K562 (cell line): Measurements from ENCODE around the gene ZER1. TPM values are rescaled to one million over a fixed set of nuclear protein-coding genes. Genes with fewer than 3 reads are reported as not detected.
"Not testable (repeated sequence)": the region's sequence is repeated elsewhere in the genome, so short reads cannot be mapped to it uniquely, and the experiment has no call there.

Experiments used
- ATAC-seq: fragments of 200-7000 bp; cut with Tn5 transposase; 3 replicates; pipeline ENCODE4 v1.9.1; 2020; ENCODE audit warnings: moderate library complexity
- BruUV-seq: library from RNA; stranded (reverse); fragments of 400-500 nt; replicated peaks from 2 replicates; lab custom pipeline; 2021; lab: Mats Ljungman, UMichigan
- CTCF ChIA-PET: fragments of 300-600 bp; formaldehyde crosslinking; extraction: SDS; loops from one replicate; lab custom pipeline; 2021; ENCODE audit warnings: low intra/inter-chr PET ratio; lab: Yijun Ruan, JAX
- POLR2A ChIA-PET: fragments of 300-600, 350-650 bp; sonication (Branson Sonifier 250); formaldehyde crosslinking; extraction: SDS; loops from one replicate; lab custom pipeline; 2021; ENCODE audit warnings: antibody characterized with exemption, inconsistent platforms; lab: Yijun Ruan, JAX
- DNase-seq, 4 experiments: peaks; one replicate each; pipeline versions ENCODE4 v3.0.0 to v3.0.0-alpha.2; 2011 to 2018; ENCODE audit warnings: low spot score in 3 of 4, mixed read lengths in 3 of 4; ENCODE audit errors: extremely low read depth in 1 of 4
- FAIRE-seq: peaks from 2 replicates; lab custom pipeline; 2011; peaks lifted over from hg19 to GRCh38; lab: Jason Lieb, UNC
- H2AFZ ChIP-seq: 2 replicates; pipeline ENCODE4 v1.6.0; 2011; ENCODE audit warnings: low read depth, low read length, control low read depth, inconsistent platforms
- H3K27ac ChIP-seq: fragments of 200-600 bp; 3 replicates; pipeline ENCODE4 v1.8.0; 2011; ENCODE audit warnings: low read depth, mild to moderate bottlenecking, control low read depth, inconsistent platforms, low read length, moderate library complexity, mixed read lengths; ENCODE audit errors: extremely low read depth
- H3K27me3 ChIP-seq, 2 experiments: fragments of 300-600 bp in 1 of 2; 2 replicates in 1 of 2; 3 replicates in 1 of 2; pipeline versions ENCODE4 v1.6.0 to v1.8.0; 2011; ENCODE audit warnings: inconsistent platforms in 2 of 2, low read length in 2 of 2, mild to moderate bottlenecking in 1 of 2, mixed read lengths in 1 of 2, moderate library complexity in 1 of 2; ENCODE audit not compliant: control insufficient read depth in 2 of 2, insufficient read depth in 2 of 2
- H3K36me3 ChIP-seq: fragments of 300-600 bp; 3 replicates; pipeline ENCODE4 v1.8.0; 2011; ENCODE audit warnings: mild to moderate bottlenecking, low read length, inconsistent platforms; ENCODE audit not compliant: control insufficient read depth, insufficient read depth
- H3K4me1 ChIP-seq, 2 experiments: fragments of 200-600 bp in 1 of 2; replicated peaks in 1 of 2; 2 replicates in 1 of 2; 3 replicates in 1 of 2; pipeline versions ENCODE4 v1.5.1 to v1.8.0; 2011; ENCODE audit warnings: inconsistent platforms in 2 of 2, low read length in 2 of 2, mild to moderate bottlenecking in 1 of 2, mixed read lengths in 1 of 2, moderate library complexity in 1 of 2; ENCODE audit not compliant: control insufficient read depth in 2 of 2, insufficient read depth in 2 of 2
- H3K4me2 ChIP-seq: 2 replicates; pipeline ENCODE4 v1.6.1; 2011; ENCODE audit warnings: low read length, control low read depth, inconsistent platforms, mixed read lengths; ENCODE audit not compliant: insufficient read depth
- H3K4me3 ChIP-seq: fragments of 200-600 bp; sonication (generic), shearing (Covaris generic); 2 replicates; pipeline ENCODE4 v1.5.1; 2016; ENCODE audit warnings: control low read depth, inconsistent platforms
- H3K79me2 ChIP-seq: fragments of 200-600 bp; 3 replicates; pipeline ENCODE4 v1.8.0; 2011; ENCODE audit warnings: low read length, inconsistent platforms; ENCODE audit not compliant: control insufficient read depth, insufficient read depth
- H3K9ac ChIP-seq, 2 experiments: 2 replicates each; pipeline versions ENCODE4 v1.6.0 to v1.6.1; 2011; ENCODE audit warnings: low read depth in 2 of 2, low read length in 2 of 2, control low read depth in 1 of 2, inconsistent platforms in 1 of 2, mild to moderate bottlenecking in 1 of 2, mixed read lengths in 1 of 2; ENCODE audit not compliant: insufficient read depth in 1 of 2
- H3K9me1 ChIP-seq: one replicate; pipeline ENCODE4 v1.6.0; 2011; ENCODE audit warnings: inconsistent platforms, mild to moderate bottlenecking, low read length, moderate library complexity; ENCODE audit not compliant: control insufficient read depth, insufficient read depth
- H3K9me3 ChIP-seq: replicated peaks from 2 replicates; pipeline ENCODE4 v1.5.1; 2011; ENCODE audit warnings: low read depth, low read length, inconsistent platforms; ENCODE audit not compliant: control insufficient read depth, insufficient read depth
- H4K20me1 ChIP-seq: replicated peaks from 2 replicates; pipeline ENCODE4 v1.6.1; 2011; ENCODE audit warnings: low read length, inconsistent platforms, mixed read lengths; ENCODE audit not compliant: control insufficient read depth, insufficient read depth
- ZBTB33 ChIP-seq: sonication (generic); formaldehyde crosslinking; IDR thresholded peaks from 2 replicates; pipeline ENCODE4 v1.8.1; 2023; ENCODE audit warnings: mild to moderate bottlenecking, missing genetic modification reagents
- WGBS: fragments of 100-300 bp; shearing (Covaris generic); methylation state at CpG from one replicate; pipeline ENCODE4 v1.1.6; 2016; ENCODE audit warnings: low coverage, mixed read lengths; ENCODE audit not compliant: insufficient coverage; ENCODE audit errors: missing lambda C conversion rate; 5-methylcytosine and 5-hydroxymethylcytosine counted together
- in situ Hi-C: fragments of 300-500 bp; cut with MboI; formaldehyde crosslinking; loops from 4 replicates; pipeline ENCODE4 v1.15.0; 2018; ENCODE audit warnings: inconsistent platforms, mixed read lengths
- intact Hi-C: fragments of 100-400 bp; cut with micrococcal nuclease; formaldehyde crosslinking; loops from 2 replicates; pipeline ENCODE4 v1.14.2; 2022
- polyA plus RNA-seq, 8 experiments: library from polyadenylated mRNA; depleted of rRNA in 4 of 8; stranded (reverse) in 5 of 8; unstranded in 3 of 8; fragments of >200 nt; fragmentation: Nextera tagmentation in 2 of 8; fragmentation: Illumina TruSeq in 1 of 8; extraction: Ambion mirVana in 2 of 8; extraction: Trizol in 1 of 8; gene quantifications; 2 replicates each; pipeline versions ENCODE4 v1.2.1 to v1.2.3, GENCODE V29; 2011 to 2014; ENCODE audit warnings: inconsistent platforms in 1 of 8, missing spikeins in 1 of 8
- total RNA-seq, 7 experiments: library from RNA; depleted of rRNA in 6 of 7; stranded (reverse); fragments of >200 nt in 6 of 7; fragmentation: Illumina TruSeq in 2 of 7; extraction: Trizol in 2 of 7; gene quantifications; 2 replicates each; pipeline versions ENCODE4 v1.2.1 to v1.2.3, GENCODE V29; 2011 to 2021; ENCODE audit warnings: low replicate concordance in 1 of 7

ZER1 gene
- total and polyA plus RNA-seq, 9 of the 15 experiments (the other 6 are each of a cell fraction or from before 2014, with no cell fraction given): 0.07 to 10.7 (median 6.2) TPM

GRCh38 chr9:128699096-128699795 lies 72.5 kb downstream of the ZER1 start:
- not testable (repeated sequence) for H3K9ac ChIP-seq, H3K27me3 ChIP-seq, DNase-seq, H3K9me3 ChIP-seq
- intact Hi-C loops (loop anchor here (10.0 kb wide), 1 partner anchor 976 kb away; no protein-coding TSS in a partner anchor), in situ Hi-C loops (loop anchor here (5.0 to 10.0 kb wide), 4 partner anchors 357 to 1086 kb away; partner anchors contain the start of gene SLC27A4)
- Histone ChIP-seq H3K4me1 (peaks cover 9 to 24% of the 10 kb centered on the region in 2 experiments), H3K36me3 (peaks cover 39% of the 10 kb centered on the region)
- POLR2A ChIA-PET: interaction anchor here (0.6 to 3.7 kb wide), 6 partner anchors 15 to 525 kb away, joined by 3 to 65 read pairs (median 6); no protein-coding TSS in a partner anchor
- TF ChIP-seq ZBTB33 (CRISPR knock-in tag): peak; percentile 54; the same call in 1 of the 2 replicates
- TF ChIP-seq, all 486 proteins: peak for 1; not testable (repeated sequence) for 485
- 93% methylated on average over 28 of the region's 30 CpGs for WGBS
- H3K79me2 ChIP-seq: peaks cover 21% of the 10 kb centered on the region
- CTCF ChIA-PET: interaction anchor here (0.6 kb wide), 2 partner anchors 291 to 508 kb away, joined by 3 to 6 read pairs; partner anchors contain the start of gene CIZ1
- H3K9me1 ChIP-seq, ATAC-seq, H2AFZ ChIP-seq, H3K4me3 ChIP-seq, BruUV-seq, FAIRE-seq, H4K20me1 ChIP-seq, H3K4me2 ChIP-seq, H3K27ac ChIP-seq: not testable (repeated sequence)
